ENCODE results near the gene INTS14. TPM values are rescaled to one million over a fixed set of nuclear protein-coding genes. Genes with fewer than 3 reads are reported as not detected.

Gene INTS14
- total RNA-seq, result 32.3 TPM in 2 replicates

GRCh38 chr15:65610871-65611718, at the start of gene INTS14:
TSS of gene INTS14 (minus strand) at chr15:65611131. CDS start at chr15:65607380, 3,751 bp downstream.

GRCh38 chr15:65621638-65622037, 10.7 kb upstream of the INTS14 start, which contains the start of gene SLC24A1:
TSS of gene SLC24A1 (plus strand) at chr15:65621938. CDS start at chr15:65624081, 2,143 bp downstream.

GRCh38 chr15:65530318-65531111, 80.4 kb downstream of the INTS14 start, which contains the start of gene HACD3:
TSS of gene HACD3 (plus strand) at chr15:65530463. CDS start at chr15:65530632, 169 bp downstream.

Small RNA genes within 50 kb of the gene (small RNA-seq; reads per million reads assigned to genes)
- gene RNU6-19P, result 0.27 reads per million, percentile 5 among the genes with 10 or more reads in this experiment

Other genes starting within 250 kb of the INTS14 start
- not detected in 2 replicates for gene IGDCC3, start 233.1 kb downstream of the INTS14 start, total RNA-seq
- gene IGDCC4, start 188.2 kb downstream of the INTS14 start, total RNA-seq, result 1.8 and 2.7 TPM in 2 replicates
- 26.1 and 30.7 TPM in 2 replicates for gene DPP8, start 93.4 kb downstream of the INTS14 start, total RNA-seq
- 48.5 and 68.0 TPM in 2 replicates for gene HACD3, start 80.7 kb downstream of the INTS14 start, total RNA-seq
- 8.5 and 9.0 TPM in 2 replicates for gene SLC24A1, start 10.8 kb upstream of the INTS14 start, total RNA-seq
- gene DENND4A, start 181.2 kb upstream of the INTS14 start, total RNA-seq, result 25.4 and 30.5 TPM in 2 replicates

All from subcutaneous preadipocyte (primary cell).